HepG2 (cell line): Measurements from ENCODE around the gene MAGIX.

Source experiments
- KDM5B ChIP-seq: sonication (generic); formaldehyde crosslinking; IDR thresholded peaks from 2 replicates; pipeline ENCODE4 v1.4.0; 2020; ENCODE audit warnings: missing genetic modification reagents, mild to moderate bottlenecking, borderline replicate concordance
- MAFG ChIP-seq: sonication (generic); formaldehyde crosslinking; IDR thresholded peaks from 2 replicates; pipeline ENCODE4 v1.5.1; 2020; ENCODE audit warnings: mild to moderate bottlenecking, missing genetic modification reagents
- MXD1 ChIP-seq: sonication (generic); formaldehyde crosslinking; IDR thresholded peaks from 2 replicates; pipeline ENCODE4 v1.4.0; 2020; ENCODE audit warnings: mild to moderate bottlenecking, missing genetic modification reagents
- POLR2AphosphoS5 ChIP-seq: IDR thresholded peaks from 2 replicates; pipeline ENCODE4 v1.6.1; 2012; ENCODE audit warnings: low read depth, low read length
- TF ChIP-seq, protein P1 (sequence below): sonication (generic); formaldehyde crosslinking; IDR thresholded peaks from 2 replicates; pipeline ENCODE4 v1.5.0; 2020; ENCODE audit warnings: mild to moderate bottlenecking, missing genetic modification reagents, moderate library complexity

- TF ChIP-seq MXD1 (CRISPR knock-in tag) (no peak), KDM5B (CRISPR knock-in tag) (no peak), POLR2AphosphoS5 (no peak), MAFG (CRISPR knock-in tag) (no peak)
- TF ChIP-seq, protein P1, sequence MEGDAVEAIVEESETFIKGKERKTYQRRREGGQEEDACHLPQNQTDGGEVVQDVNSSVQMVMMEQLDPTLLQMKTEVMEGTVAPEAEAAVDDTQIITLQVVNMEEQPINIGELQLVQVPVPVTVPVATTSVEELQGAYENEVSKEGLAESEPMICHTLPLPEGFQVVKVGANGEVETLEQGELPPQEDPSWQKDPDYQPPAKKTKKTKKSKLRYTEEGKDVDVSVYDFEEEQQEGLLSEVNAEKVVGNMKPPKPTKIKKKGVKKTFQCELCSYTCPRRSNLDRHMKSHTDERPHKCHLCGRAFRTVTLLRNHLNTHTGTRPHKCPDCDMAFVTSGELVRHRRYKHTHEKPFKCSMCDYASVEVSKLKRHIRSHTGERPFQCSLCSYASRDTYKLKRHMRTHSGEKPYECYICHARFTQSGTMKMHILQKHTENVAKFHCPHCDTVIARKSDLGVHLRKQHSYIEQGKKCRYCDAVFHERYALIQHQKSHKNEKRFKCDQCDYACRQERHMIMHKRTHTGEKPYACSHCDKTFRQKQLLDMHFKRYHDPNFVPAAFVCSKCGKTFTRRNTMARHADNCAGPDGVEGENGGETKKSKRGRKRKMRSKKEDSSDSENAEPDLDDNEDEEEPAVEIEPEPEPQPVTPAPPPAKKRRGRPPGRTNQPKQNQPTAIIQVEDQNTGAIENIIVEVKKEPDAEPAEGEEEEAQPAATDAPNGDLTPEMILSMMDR (CRISPR knock-in tag), result no peak
Observed at GRCh38 chrX:49189606-49190005, 27.0 kb downstream of the MAGIX start.
